ENCODE data around the gene PDSS2.

Gene PDSS2

DNA sequence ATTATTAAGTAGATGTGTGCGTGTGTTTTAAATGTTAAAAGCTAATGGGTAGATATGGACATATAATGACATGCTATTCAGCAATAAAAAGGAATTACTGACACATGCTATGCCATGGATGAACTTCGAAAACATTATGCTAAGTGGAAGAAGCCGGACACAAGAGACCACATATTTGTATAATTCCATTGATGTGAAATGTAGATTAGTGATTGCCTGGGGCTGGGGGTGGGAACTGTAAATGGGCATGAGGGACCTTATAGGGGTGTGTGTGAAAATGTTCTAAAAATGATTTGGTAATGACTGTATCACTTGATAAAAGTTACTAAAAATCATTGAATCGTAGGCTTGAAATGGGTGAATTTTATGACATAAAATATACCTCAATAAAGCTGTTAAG, 239.5 kb downstream of the PDSS2 start:
- no peak for DNase-seq
- Histone ChIP-seq H3K27me3 (ENCODE audit: control insufficient read depth in 1 of 2, insufficient read depth in 1 of 2, low read length in 2 of 2) (no peaks in the 10 kb centered on the region), H2BK120ac (ENCODE audit: low read depth, low read length) (no peak overlapping the region), H4K91ac (ENCODE audit: low read length) (no peak overlapping the region), H3K4me1 (ENCODE audit: control insufficient read depth, insufficient read depth, low read depth, low read length) (no peaks in the 10 kb centered on the region), H3K27ac (ENCODE audit: low read length, poor library complexity, severe bottlenecking) (no peak overlapping the region), H3K23ac (ENCODE audit: low read length in 2 of 2) (no peak overlapping the region), H2BK5ac (ENCODE audit: low read depth, low read length, poor library complexity, severe bottlenecking) (no peak overlapping the region), H3K4me3 (ENCODE audit: insufficient read depth in 1 of 2, low read depth in 1 of 2, low read length in 2 of 2) (no peak overlapping the region), H2AK5ac (ENCODE audit: low read length, severe bottlenecking) (no peak overlapping the region), H2AFZ (ENCODE audit: low read depth, low read length) (no peak overlapping the region), H3K18ac (ENCODE audit: low read depth in 1 of 2, low read length in 2 of 2) (no peak overlapping the region), H3K4ac (ENCODE audit: low read depth in 1 of 2, low read length in 2 of 2) (no peak overlapping the region), H2BK12ac (ENCODE audit: low read length in 2 of 2) (no peak overlapping the region), H3K9ac (ENCODE audit: low read length) (no peak overlapping the region), H3K36me3 (ENCODE audit: control insufficient read depth in 1 of 2, insufficient read depth in 2 of 2, low read depth in 1 of 2, low read length in 2 of 2) (no peaks in the 10 kb centered on the region), H2BK15ac (ENCODE audit: low read depth, poor library complexity, severe bottlenecking) (no peak overlapping the region), H4K8ac (ENCODE audit: low read length) (no peak overlapping the region), H3K4me2 (ENCODE audit: low read length, poor library complexity, severe bottlenecking) (no peak overlapping the region), H3K14ac (ENCODE audit: low read length in 2 of 2) (no peak overlapping the region), H3K9me3 (ENCODE audit: control insufficient read depth, low read length) (no peaks in the 10 kb centered on the region), H3K79me1 (replicated peaks; ENCODE audit: low read length, poor library complexity, severe bottlenecking) (no peaks in the 10 kb centered on the region)
- 95% methylated on average over 3 of the region's 4 CpGs for WGBS

DNA sequence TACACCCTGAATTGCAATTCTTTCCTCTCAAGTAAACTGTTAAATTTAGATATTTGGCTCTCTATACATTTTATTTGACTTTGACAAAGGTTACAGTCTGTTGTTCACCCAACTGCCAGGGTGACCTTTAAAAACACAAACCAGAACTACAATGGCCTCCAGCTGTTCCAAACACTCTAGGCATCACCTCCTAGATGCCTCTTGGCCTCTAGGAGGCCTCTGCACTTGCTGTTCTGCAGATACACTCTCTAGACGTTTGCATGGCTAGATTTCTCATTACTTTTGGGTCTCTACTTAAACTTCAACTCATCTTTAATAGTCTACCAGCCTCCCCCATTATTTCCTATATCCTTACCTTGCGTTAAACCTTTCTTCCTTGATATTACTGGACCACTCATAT, 241.2 kb downstream of the PDSS2 start:
- Histone ChIP-seq H3K14ac (ENCODE audit: low read length in 2 of 2) (no peak overlapping the region), H3K79me1 (replicated peaks; ENCODE audit: low read length, poor library complexity, severe bottlenecking) (no peaks in the 10 kb centered on the region), H3K4me3 (ENCODE audit: insufficient read depth in 1 of 2, low read depth in 1 of 2, low read length in 2 of 2) (no peak overlapping the region), H2BK5ac (ENCODE audit: low read depth, low read length, poor library complexity, severe bottlenecking) (no peak overlapping the region), H3K36me3 (ENCODE audit: control insufficient read depth in 1 of 2, insufficient read depth in 2 of 2, low read depth in 1 of 2, low read length in 2 of 2) (no peaks in the 10 kb centered on the region), H4K8ac (ENCODE audit: low read length) (no peak overlapping the region), H3K4me2 (ENCODE audit: low read length, poor library complexity, severe bottlenecking) (no peak overlapping the region), H2BK12ac (ENCODE audit: low read length in 2 of 2) (no peak overlapping the region), H3K9me3 (ENCODE audit: control insufficient read depth, low read length) (no peaks in the 10 kb centered on the region), H3K27ac (ENCODE audit: low read length, poor library complexity, severe bottlenecking) (no peak overlapping the region), H3K18ac (ENCODE audit: low read depth in 1 of 2, low read length in 2 of 2) (no peak overlapping the region), H2BK120ac (ENCODE audit: low read depth, low read length) (no peak overlapping the region), H3K9ac (ENCODE audit: low read length) (no peak overlapping the region), H3K4ac (ENCODE audit: low read depth in 1 of 2, low read length in 2 of 2) (no peak overlapping the region), H4K91ac (ENCODE audit: low read length) (no peak overlapping the region), H3K23ac (ENCODE audit: low read length in 2 of 2) (no peak overlapping the region), H3K27me3 (ENCODE audit: control insufficient read depth in 1 of 2, insufficient read depth in 1 of 2, low read length in 2 of 2) (no peaks in the 10 kb centered on the region), H3K4me1 (ENCODE audit: control insufficient read depth, insufficient read depth, low read depth, low read length) (no peaks in the 10 kb centered on the region), H2BK15ac (ENCODE audit: low read depth, poor library complexity, severe bottlenecking) (no peak overlapping the region), H2AK5ac (ENCODE audit: low read length, severe bottlenecking) (no peak overlapping the region), H2AFZ (ENCODE audit: low read depth, low read length) (no peak overlapping the region)
- WGBS: 0% methylated on average over 1 of the region's 2 CpGs
- no peak for DNase-seq

DNA sequence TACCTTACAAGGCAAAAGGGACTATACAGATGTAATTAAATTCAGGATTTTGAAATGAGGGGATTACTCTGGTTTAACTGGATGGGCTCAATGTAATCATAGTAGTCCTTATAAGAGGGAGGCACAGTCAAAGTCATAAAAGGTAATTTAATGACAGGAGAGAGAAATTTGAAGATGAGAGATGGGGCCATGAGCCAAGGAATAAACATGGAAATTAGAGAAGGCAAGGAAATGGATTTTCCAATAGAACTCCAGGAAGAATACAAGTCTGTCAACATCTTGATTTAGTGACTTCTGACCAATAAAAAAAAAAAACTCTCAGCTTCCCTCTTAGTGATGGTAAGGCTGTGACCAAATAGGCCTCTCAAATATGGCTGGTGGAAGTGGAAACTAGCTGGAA, 242.1 kb downstream of the PDSS2 start:
- no peak for DNase-seq
- no peak overlapping the region for H2AFZ ChIP-seq (ENCODE audit: low read depth, low read length)
- H3K4me3 ChIP-seq (ENCODE audit: insufficient read depth in 1 of 2, low read depth in 1 of 2, low read length in 2 of 2): no peak overlapping the region
- no peaks in the 10 kb centered on the region for H3K4me1 ChIP-seq (ENCODE audit: control insufficient read depth, insufficient read depth, low read depth, low read length)
- H3K27me3 ChIP-seq (ENCODE audit: control insufficient read depth in 1 of 2, insufficient read depth in 1 of 2, low read length in 2 of 2): no peaks in the 10 kb centered on the region
- no peak overlapping the region for H2BK120ac ChIP-seq (ENCODE audit: low read depth, low read length)
- H2AK5ac ChIP-seq (ENCODE audit: low read length, severe bottlenecking): no peak overlapping the region
- no peak overlapping the region for H3K9ac ChIP-seq (ENCODE audit: low read length)
- no peak overlapping the region for H3K18ac ChIP-seq (ENCODE audit: low read depth in 1 of 2, low read length in 2 of 2)
- H4K8ac ChIP-seq (ENCODE audit: low read length): no peak overlapping the region
- H3K14ac ChIP-seq (ENCODE audit: low read length in 2 of 2): no peak overlapping the region
- no peaks in the 10 kb centered on the region for H3K36me3 ChIP-seq (ENCODE audit: control insufficient read depth in 1 of 2, insufficient read depth in 2 of 2, low read depth in 1 of 2, low read length in 2 of 2)
- no peak overlapping the region for H2BK5ac ChIP-seq (ENCODE audit: low read depth, low read length, poor library complexity, severe bottlenecking)
- H3K9me3 ChIP-seq (ENCODE audit: control insufficient read depth, low read length): no peaks in the 10 kb centered on the region
- no peak overlapping the region for H2BK12ac ChIP-seq (ENCODE audit: low read length in 2 of 2)
- H3K23ac ChIP-seq (ENCODE audit: low read length in 2 of 2): no peak overlapping the region
- H2BK15ac ChIP-seq (ENCODE audit: low read depth, poor library complexity, severe bottlenecking): no peak overlapping the region
- H3K4me2 ChIP-seq (ENCODE audit: low read length, poor library complexity, severe bottlenecking): no peak overlapping the region
- H4K91ac ChIP-seq (ENCODE audit: low read length): no peak overlapping the region
- H3K27ac ChIP-seq (ENCODE audit: low read length, poor library complexity, severe bottlenecking): no peak overlapping the region
- H3K4ac ChIP-seq (ENCODE audit: low read depth in 1 of 2, low read length in 2 of 2): no peak overlapping the region
- H3K79me1 ChIP-seq (replicated peaks; ENCODE audit: low read length, poor library complexity, severe bottlenecking): no peaks in the 10 kb centered on the region

DNA sequence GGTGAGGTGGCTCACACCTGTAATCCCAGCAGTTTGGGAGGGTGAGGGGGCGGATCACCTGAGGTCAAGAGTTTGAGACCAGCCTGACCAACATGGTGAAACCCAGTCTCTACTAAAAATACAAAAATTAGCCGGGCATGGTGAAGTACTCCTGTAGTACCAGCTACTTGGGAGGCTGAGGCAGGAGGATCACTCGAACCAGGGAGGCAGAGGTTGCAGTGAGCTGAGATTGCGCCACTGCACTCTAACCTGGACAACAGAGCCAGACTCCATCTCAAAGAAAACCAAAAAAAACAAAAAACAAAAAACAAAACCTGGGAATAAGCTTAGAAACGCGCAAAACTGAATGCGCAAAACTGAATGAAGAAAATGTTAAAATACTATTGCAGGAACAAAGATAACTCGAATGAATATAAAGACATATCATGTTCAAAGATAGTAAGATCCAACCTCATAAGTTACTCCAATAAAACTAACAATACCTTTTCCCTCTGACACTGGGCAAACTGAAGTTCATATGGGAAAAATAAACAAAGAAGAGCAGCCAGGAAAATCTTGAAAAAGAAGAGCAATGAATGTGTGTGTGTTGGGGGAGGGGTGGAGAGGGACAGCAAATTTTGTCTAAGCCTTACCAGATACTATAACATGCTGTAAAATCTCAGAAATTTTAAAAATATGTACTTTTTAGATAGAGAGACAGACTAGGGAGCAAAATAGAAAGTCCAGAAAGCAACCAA, 243.0 kb downstream of the PDSS2 start:
- no peak overlapping the region for H3K27ac ChIP-seq (ENCODE audit: low read length, poor library complexity, severe bottlenecking)
- H2BK15ac ChIP-seq (ENCODE audit: low read depth, poor library complexity, severe bottlenecking): no peak overlapping the region
- no peak overlapping the region for H3K4me2 ChIP-seq (ENCODE audit: low read length, poor library complexity, severe bottlenecking)
- no peak overlapping the region for H2AFZ ChIP-seq (ENCODE audit: low read depth, low read length)
- no peak overlapping the region for H3K23ac ChIP-seq (ENCODE audit: low read length in 2 of 2)
- no peaks in the 10 kb centered on the region for H3K36me3 ChIP-seq (ENCODE audit: control insufficient read depth in 1 of 2, insufficient read depth in 2 of 2, low read depth in 1 of 2, low read length in 2 of 2)
- H3K4me3 ChIP-seq (ENCODE audit: insufficient read depth in 1 of 2, low read depth in 1 of 2, low read length in 2 of 2): no peak overlapping the region
- no peak for DNase-seq
- H3K9me3 ChIP-seq (ENCODE audit: control insufficient read depth, low read length): no peaks in the 10 kb centered on the region
- H4K8ac ChIP-seq (ENCODE audit: low read length): no peak overlapping the region
- H2BK120ac ChIP-seq (ENCODE audit: low read depth, low read length): no peak overlapping the region
- no peaks in the 10 kb centered on the region for H3K4me1 ChIP-seq (ENCODE audit: control insufficient read depth, insufficient read depth, low read depth, low read length)
- H3K27me3 ChIP-seq (ENCODE audit: control insufficient read depth in 1 of 2, insufficient read depth in 1 of 2, low read length in 2 of 2): no peaks in the 10 kb centered on the region
- no peak overlapping the region for H2AK5ac ChIP-seq (ENCODE audit: low read length, severe bottlenecking)
- no peak overlapping the region for H3K18ac ChIP-seq (ENCODE audit: low read depth in 1 of 2, low read length in 2 of 2)
- no peak overlapping the region for H3K4ac ChIP-seq (ENCODE audit: low read depth in 1 of 2, low read length in 2 of 2)
- H3K79me1 ChIP-seq (replicated peaks; ENCODE audit: low read length, poor library complexity, severe bottlenecking): no peaks in the 10 kb centered on the region
- no peak overlapping the region for H2BK5ac ChIP-seq (ENCODE audit: low read depth, low read length, poor library complexity, severe bottlenecking)
- 96% methylated on average over 4 of the region's 8 CpGs for WGBS
- no peak overlapping the region for H2BK12ac ChIP-seq (ENCODE audit: low read length in 2 of 2)
- no peak overlapping the region for H3K9ac ChIP-seq (ENCODE audit: low read length)
- H3K14ac ChIP-seq (ENCODE audit: low read length in 2 of 2): no peak overlapping the region
- no peak overlapping the region for H4K91ac ChIP-seq (ENCODE audit: low read length)
